Kidney (tissue), 14 donors: ENCODE measurements around the gene ACTG1. TPM values are rescaled to one million over a fixed set of nuclear protein-coding genes. Genes with fewer than 3 reads are reported as not detected.
A peak's percentile ranks its signal among the peaks of the same experiment; 100 is the strongest.
"Not testable (repeated sequence)": the region's sequence is repeated elsewhere in the genome, so short reads cannot be mapped to it uniquely, and the experiment has no call there.

Experiments used
- DNase-seq, 5 donors: peaks; one replicate each; pipeline ENCODE4 v3.0.0-alpha.2; 2013 to 2020
- FAIRE-seq: peaks from 2 replicates; lab custom pipeline; 2012; peaks lifted over from hg19 to GRCh38; lab: Jason Lieb, UNC
- H3K27ac ChIP-seq, 2 donors: one replicate each; pipeline ENCODE4 v1.7.0; 2013; ENCODE audit warnings: low read depth in 2 of 2, low read length in 2 of 2, inconsistent platforms in 1 of 2
- H3K27me3 ChIP-seq: one replicate; pipeline ENCODE4 v1.7.1; 2013; ENCODE audit warnings: low read length, inconsistent platforms; ENCODE audit not compliant: control insufficient read depth, insufficient read depth
- H3K36me3 ChIP-seq, 3 donors: one replicate each; pipeline versions ENCODE4 v1.7.0 to v1.7.1; 2013; ENCODE audit warnings: low read length in 3 of 3, control low read depth in 1 of 3, inconsistent platforms in 1 of 3; ENCODE audit not compliant: insufficient read depth in 3 of 3, control insufficient read depth in 2 of 3
- H3K4me1 ChIP-seq, 3 donors: one replicate each; pipeline versions ENCODE4 v1.7.0 to v1.7.1; 2013; ENCODE audit warnings: low read length in 3 of 3, inconsistent platforms in 1 of 3, low read depth in 1 of 3; ENCODE audit not compliant: control insufficient read depth in 2 of 3, insufficient read depth in 2 of 3
- H3K4me3 ChIP-seq, 3 donors: one replicate each; pipeline versions ENCODE4 v1.7.0 to v1.8.1; 2013; ENCODE audit warnings: low read length in 3 of 3, control low read depth in 1 of 3, inconsistent platforms in 1 of 3
- H3K9ac ChIP-seq, 3 donors: one replicate each; pipeline versions ENCODE4 v1.7.0 to v1.7.1; 2013; ENCODE audit warnings: low read length in 3 of 3, control low read depth in 1 of 3, inconsistent platforms in 1 of 3
- H3K9me3 ChIP-seq, 3 donors: one replicate each; pipeline versions ENCODE4 v1.7.0 to v1.7.1; 2013; ENCODE audit warnings: low read length in 3 of 3, control low read depth in 1 of 3, inconsistent platforms in 1 of 3; ENCODE audit not compliant: control insufficient read depth in 2 of 3, insufficient read depth in 1 of 3
- CTCF ChIP-seq: IDR thresholded peaks from 3 replicates; pipeline ENCODE4 v1.5.1; 2012; ENCODE audit warnings: mild to moderate bottlenecking, moderate library complexity, borderline replicate concordance; ENCODE audit not compliant: insufficient read depth; ENCODE audit errors: extremely low read depth
- intact Hi-C: fragments of 100-400 bp; cut with DNase I; formaldehyde crosslinking; loops from one replicate; pipeline ENCODE4 v1.11.1; 2022
- polyA plus RNA-seq: library from polyadenylated mRNA; stranded (reverse); fragments of 350-450 nt; fragmentation: Illumina TruSeq; extraction: RNeasy Lipid Tissue Mini Kit (QIAGEN cat#74804); gene quantifications from one replicate; pipeline ENCODE4 v1.2.3, GENCODE V29; 2014; ENCODE audit warnings: low read depth, low replicate concordance; ENCODE audit not compliant: insufficient read depth
- total RNA-seq: library from RNA; stranded (reverse); fragmentation: NEBNext Ultra II Directional; extraction: Animal tissue kit (Norgen Biotek cat#: 25700); gene quantifications from one replicate; pipeline ENCODE4 v1.2.1, GENCODE V29; 2021
- donor health status: control.
- donor health status: control.
- donor health status: control.
- donor health status: control.
- donor health status: control.
- donor health status: DM: yes; HTN: yes; CAD: no.
- donor health status: Normal renal cell carcinoma (clear cell type).

ACTG1 gene
- total and polyA plus RNA-seq, 2 donors from 2014 or later, result 1,350 to 2,632 TPM

- Histone ChIP-seq H3K27me3 (peaks cover 9% of the 10 kb centered on the region), H3K9me3 (no peaks in the 10 kb centered on the region), H3K36me3 (no peaks in the 10 kb centered on the region), H3K27ac (no peak overlapping the region), H3K4me1 (peaks cover 0 to 16% (median 0%) of the 10 kb centered on the region in 3 donors), H3K9ac (no peak overlapping the region), H3K4me3 (peak overlapping the region in 1 of 3 donors; percentile 16)
- no peak for FAIRE-seq
- intact Hi-C loops, result no loop called here
- TF ChIP-seq CTCF, result no peak
- DNase-seq, result no peak
Observed at GRCh38 chr17:81532490-81533287, 20.1 kb upstream of the ACTG1 start.

GRCh38 chr17:81531998-81532404, 19.4 kb upstream of the ACTG1 start:
- H3K27ac ChIP-seq, H3K9me3 ChIP-seq, intact Hi-C loops, FAIRE-seq, H3K9ac ChIP-seq, H3K36me3 ChIP-seq, DNase-seq, H3K27me3 ChIP-seq: not testable (repeated sequence)
- peak overlapping the region in 1 of 3 donors; percentile 6 for H3K4me3 ChIP-seq
- peaks cover 0 to 13% (median 0%) of the 10 kb centered on the region in 3 donors for H3K4me1 ChIP-seq

GRCh38 chr17:81531013-81531412, 18.4 kb upstream of the ACTG1 start:
- H3K9ac ChIP-seq, H3K4me3 ChIP-seq, H3K36me3 ChIP-seq, H3K9me3 ChIP-seq, DNase-seq, intact Hi-C loops, H3K27ac ChIP-seq, H3K27me3 ChIP-seq, FAIRE-seq: not testable (repeated sequence)
- H3K4me1 ChIP-seq, result peaks cover 0 to 13% (median 0%) of the 10 kb centered on the region in 3 donors

GRCh38 chr17:81529437-81529803, 16.8 kb upstream of the ACTG1 start:
- Histone ChIP-seq H3K9me3 (no peaks in the 10 kb centered on the region), H3K4me1 (peaks cover 0 to 13% (median 0%) of the 10 kb centered on the region in 3 donors), H3K9ac (no peak overlapping the region), H3K27me3 (no peaks in the 10 kb centered on the region), H3K27ac (no peak overlapping the region), H3K36me3 (no peaks in the 10 kb centered on the region), H3K4me3 (no peak overlapping the region)
- intact Hi-C loops, result no loop called here
- TF ChIP-seq CTCF, result no peak
- FAIRE-seq (no peak), DNase-seq (no peak)
